ENCODE data around the gene NUMBL.
"Not testable (repeated sequence)": the region's sequence is repeated elsewhere in the genome, so short reads cannot be mapped to it uniquely, and the experiment has no call there.

NUMBL gene

GRCh38 chr19:40630571-40631160 lies 59.8 kb downstream of the NUMBL start:
- Histone ChIP-seq H3K9me3 (ENCODE audit: control insufficient read depth, insufficient read depth, low read length) (no peaks in the 10 kb centered on the region), H3K27me3 (ENCODE audit: control insufficient read depth, insufficient read depth, low read length) (no peaks in the 10 kb centered on the region), H3K36me3 (ENCODE audit: control insufficient read depth, insufficient read depth, low read length) (peaks cover 8% of the 10 kb centered on the region), H3K4me3 (ENCODE audit: low read length) (no peak overlapping the region), H3K27ac (ENCODE audit: low read length) (no peak overlapping the region), H3K4me1 (ENCODE audit: control insufficient read depth, insufficient read depth, low read length) (peaks cover 5% of the 10 kb centered on the region)
- no CpG with 5 or more reads among the region's 16 CpGs for WGBS (ENCODE audit: insufficient coverage, insufficient read length)
- DNase-seq (ENCODE audit: low read depth, low spot score), result no peak

GRCh38 chr19:40629346-40629745 lies 61.1 kb downstream of the NUMBL start:
- H3K4me3 ChIP-seq (ENCODE audit: low read length), result no peak overlapping the region
- peaks cover 12% of the 10 kb centered on the region for H3K36me3 ChIP-seq (ENCODE audit: control insufficient read depth, insufficient read depth, low read length)
- H3K27ac ChIP-seq (ENCODE audit: low read length), result no peak overlapping the region
- no peaks in the 10 kb centered on the region for H3K27me3 ChIP-seq (ENCODE audit: control insufficient read depth, insufficient read depth, low read length)
- DNase-seq (ENCODE audit: low read depth, low spot score), result no peak
- H3K4me1 ChIP-seq (ENCODE audit: control insufficient read depth, insufficient read depth, low read length), result peaks cover 5% of the 10 kb centered on the region
- no CpG with 5 or more reads among the region's 42 CpGs for WGBS (ENCODE audit: insufficient coverage, insufficient read length)
- no peaks in the 10 kb centered on the region for H3K9me3 ChIP-seq (ENCODE audit: control insufficient read depth, insufficient read depth, low read length)

GRCh38 chr19:40627486-40628279 lies 62.8 kb downstream of the NUMBL start:
- DNase-seq (ENCODE audit: low read depth, low spot score), result no peak
- H3K27ac ChIP-seq (ENCODE audit: low read length), result no peak overlapping the region
- no peaks in the 10 kb centered on the region for H3K9me3 ChIP-seq (ENCODE audit: control insufficient read depth, insufficient read depth, low read length)
- no CpG with 5 or more reads among the region's 39 CpGs for WGBS (ENCODE audit: insufficient coverage, insufficient read length)
- H3K4me1 ChIP-seq (ENCODE audit: control insufficient read depth, insufficient read depth, low read length), result peaks cover 3% of the 10 kb centered on the region
- H3K27me3 ChIP-seq (ENCODE audit: control insufficient read depth, insufficient read depth, low read length), result no peaks in the 10 kb centered on the region
- peaks cover 12% of the 10 kb centered on the region for H3K36me3 ChIP-seq (ENCODE audit: control insufficient read depth, insufficient read depth, low read length)
- no peak overlapping the region for H3K4me3 ChIP-seq (ENCODE audit: low read length)

- no peak overlapping the region for H3K27ac ChIP-seq (ENCODE audit: low read length)
- H3K4me1 ChIP-seq (ENCODE audit: control insufficient read depth, insufficient read depth, low read length), result peaks cover 3% of the 10 kb centered on the region
- H3K36me3 ChIP-seq (ENCODE audit: control insufficient read depth, insufficient read depth, low read length), result peaks cover 20% of the 10 kb centered on the region
- no peak overlapping the region for H3K4me3 ChIP-seq (ENCODE audit: low read length)
- no peak for DNase-seq (ENCODE audit: low read depth, low spot score)
- no peaks in the 10 kb centered on the region for H3K27me3 ChIP-seq (ENCODE audit: control insufficient read depth, insufficient read depth, low read length)
- no peaks in the 10 kb centered on the region for H3K9me3 ChIP-seq (ENCODE audit: control insufficient read depth, insufficient read depth, low read length)
- WGBS (ENCODE audit: insufficient coverage, insufficient read length), result no CpG with 5 or more reads among the region's 24 CpGs
Measured at GRCh38 chr19:40626918-40627317, 63.5 kb downstream of the NUMBL start.

- no peaks in the 10 kb centered on the region for H3K27me3 ChIP-seq (ENCODE audit: control insufficient read depth, insufficient read depth, low read length)
- H3K4me1 ChIP-seq (ENCODE audit: control insufficient read depth, insufficient read depth, low read length), result no peaks in the 10 kb centered on the region; the same call in 1 of the 2 replicates
- no peak for DNase-seq (ENCODE audit: low read depth, low spot score)
- no peaks in the 10 kb centered on the region for H3K9me3 ChIP-seq (ENCODE audit: control insufficient read depth, insufficient read depth, low read length)
- no CpG with 5 or more reads among the region's 7 CpGs for whole genome bisulfite sequencing (ENCODE audit: insufficient coverage, insufficient read length)
- no peak overlapping the region; the same call in 1 of the 2 replicates for H3K4me3 ChIP-seq (ENCODE audit: low read length)
- peaks cover 20% of the 10 kb centered on the region for H3K36me3 ChIP-seq (ENCODE audit: control insufficient read depth, insufficient read depth, low read length)
- no peak overlapping the region for H3K27ac ChIP-seq (ENCODE audit: low read length)
Measured at GRCh38 chr19:40625406-40626120, 64.9 kb downstream of the NUMBL start.

GRCh38 chr19:40624369-40625153 lies 65.9 kb downstream of the NUMBL start:
- H3K36me3 ChIP-seq (ENCODE audit: control insufficient read depth, insufficient read depth, low read length), result peaks cover 23% of the 10 kb centered on the region
- not testable (repeated sequence) for H3K4me3 ChIP-seq (ENCODE audit: low read length); H3K27ac ChIP-seq (ENCODE audit: low read length); DNase-seq (ENCODE audit: low read depth, low spot score); H3K4me1 ChIP-seq (ENCODE audit: control insufficient read depth, insufficient read depth, low read length); H3K27me3 ChIP-seq (ENCODE audit: control insufficient read depth, insufficient read depth, low read length); H3K9me3 ChIP-seq (ENCODE audit: control insufficient read depth, insufficient read depth, low read length)
- no CpG with 5 or more reads among the region's 14 CpGs for WGBS (ENCODE audit: insufficient coverage, insufficient read length)

GRCh38 chr19:40623403-40624251 lies 66.8 kb downstream of the NUMBL start:
- Histone ChIP-seq H3K9me3 (ENCODE audit: control insufficient read depth, insufficient read depth, low read length) (no peaks in the 10 kb centered on the region), H3K27me3 (ENCODE audit: control insufficient read depth, insufficient read depth, low read length) (no peaks in the 10 kb centered on the region), H3K27ac (ENCODE audit: low read length) (no peak overlapping the region), H3K4me1 (ENCODE audit: control insufficient read depth, insufficient read depth, low read length) (no peaks in the 10 kb centered on the region; the same call in 1 of the 2 replicates), H3K4me3 (ENCODE audit: low read length) (peak overlapping the region; percentile 3; the same call in 1 of the 2 replicates), H3K36me3 (ENCODE audit: control insufficient read depth, insufficient read depth, low read length) (peaks cover 22% of the 10 kb centered on the region)
- no CpG with 5 or more reads among the region's 41 CpGs for WGBS (ENCODE audit: insufficient coverage, insufficient read length)
- DNase-seq (ENCODE audit: low read depth, low spot score), result no peak

GRCh38 chr19:40622773-40623075 lies 67.7 kb downstream of the NUMBL start:
- Histone ChIP-seq H3K36me3 (ENCODE audit: control insufficient read depth, insufficient read depth, low read length) (peaks cover 22% of the 10 kb centered on the region), H3K27ac (ENCODE audit: low read length) (no peak overlapping the region), H3K9me3 (ENCODE audit: control insufficient read depth, insufficient read depth, low read length) (no peaks in the 10 kb centered on the region), H3K27me3 (ENCODE audit: control insufficient read depth, insufficient read depth, low read length) (no peaks in the 10 kb centered on the region), H3K4me1 (ENCODE audit: control insufficient read depth, insufficient read depth, low read length) (no peaks in the 10 kb centered on the region; the same call in 1 of the 2 replicates), H3K4me3 (ENCODE audit: low read length) (no peak overlapping the region)
- DNase-seq (ENCODE audit: low read depth, low spot score), result no peak
- no CpG with 5 or more reads among the region's 7 CpGs for WGBS (ENCODE audit: insufficient coverage, insufficient read length)

GRCh38 chr19:40621966-40622772 lies 68.3 kb downstream of the NUMBL start:
- Histone ChIP-seq H3K27me3 (ENCODE audit: control insufficient read depth, insufficient read depth, low read length) (no peaks in the 10 kb centered on the region), H3K4me1 (ENCODE audit: control insufficient read depth, insufficient read depth, low read length) (no peaks in the 10 kb centered on the region; the same call in 1 of the 2 replicates), H3K9me3 (ENCODE audit: control insufficient read depth, insufficient read depth, low read length) (no peaks in the 10 kb centered on the region), H3K4me3 (ENCODE audit: low read length) (no peak overlapping the region), H3K36me3 (ENCODE audit: control insufficient read depth, insufficient read depth, low read length) (peaks cover 22% of the 10 kb centered on the region), H3K27ac (ENCODE audit: low read length) (no peak overlapping the region)
- WGBS (ENCODE audit: insufficient coverage, insufficient read length), result no CpG with 5 or more reads among the region's 24 CpGs
- no peak for DNase-seq (ENCODE audit: low read depth, low spot score)
